ENCODE data around the gene SOX11. TPM values are rescaled to one million over a fixed set of nuclear protein-coding genes. Genes with fewer than 3 reads are reported as not detected.

SOX11 gene
- total RNA-seq, 1 experiment from 2014 or later: not detected

DNA sequence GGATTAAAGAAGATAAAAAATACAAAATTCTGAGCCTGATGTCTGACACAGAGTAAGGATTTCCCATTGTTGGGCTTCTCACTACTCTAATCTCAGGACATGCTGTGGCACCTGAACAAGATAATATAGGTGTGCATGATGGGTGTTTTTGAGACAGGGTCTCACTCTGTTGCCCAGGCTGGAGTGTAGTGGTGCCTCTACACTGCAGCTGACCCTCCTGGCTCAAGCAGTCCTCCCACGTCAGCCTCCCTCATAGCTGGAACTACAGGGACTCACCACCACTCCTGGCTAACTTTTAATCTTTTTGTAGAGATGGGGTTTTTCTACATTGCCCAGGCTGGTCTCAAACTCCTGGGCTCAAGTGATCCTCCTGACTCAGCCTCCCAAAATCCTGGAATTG lies 32.9 kb downstream of the SOX11 start:
- H3K9me3 ChIP-seq (ENCODE audit: low read length): 0 out of 2 replicates have a peak, but pooled peaks cover 4% of the 10 kb centered on the region
- H3F3A ChIP-seq (ENCODE audit: low read length, unreplicated experiment): no peaks in the 10 kb centered on the region
- CTCF ChIA-PET: no interaction called here
- H3K9me2 ChIP-seq (replicated peaks; ENCODE audit: low read length): no peaks in the 10 kb centered on the region
- no peak for ATAC-seq
- no peak overlapping the region for H2AFZ ChIP-seq (ENCODE audit: low read length)
- no peaks in the 10 kb centered on the region for H3K79me2 ChIP-seq (ENCODE audit: low read length)
- BruUV-seq (replicated peaks): no TSS peak
- no peaks in the 10 kb centered on the region for H3K27me3 ChIP-seq (ENCODE audit: low read length)
- H3K4me3 ChIP-seq (ENCODE audit: low read length): no peak overlapping the region
- intact Hi-C loops (cut with micrococcal nuclease): no loop called here
- no peaks in the 10 kb centered on the region for H3K4me1 ChIP-seq (ENCODE audit: insufficient read depth, low read length)
- H4K20me1 ChIP-seq (ENCODE audit: low read length): no peaks in the 10 kb centered on the region
- no peak for DNase-seq
- H3K9ac ChIP-seq (ENCODE audit: low read length): no peak overlapping the region
- H3K36me3 ChIP-seq (ENCODE audit: low read depth, low read length): no peaks in the 10 kb centered on the region
- POLR2A ChIA-PET (ENCODE audit: unreplicated experiment): no interaction called here
- H3K4me2 ChIP-seq (ENCODE audit: low read length): no peak overlapping the region
- TF ChIP-seq EZH2 (IDR thresholded peaks at IDR 0.05; ENCODE audit: low read length, unreplicated experiment) (no peak), EZH2phosphoT487 (IDR thresholded peaks at IDR 0.05; ENCODE audit: borderline replicate concordance, low read length) (no peak), CTCF (conservative IDR thresholded peaks at IDR 0.05; ENCODE audit: low read depth, low read length) (no peak)
- no peak overlapping the region for H3K27ac ChIP-seq (ENCODE audit: low read length)

DNA sequence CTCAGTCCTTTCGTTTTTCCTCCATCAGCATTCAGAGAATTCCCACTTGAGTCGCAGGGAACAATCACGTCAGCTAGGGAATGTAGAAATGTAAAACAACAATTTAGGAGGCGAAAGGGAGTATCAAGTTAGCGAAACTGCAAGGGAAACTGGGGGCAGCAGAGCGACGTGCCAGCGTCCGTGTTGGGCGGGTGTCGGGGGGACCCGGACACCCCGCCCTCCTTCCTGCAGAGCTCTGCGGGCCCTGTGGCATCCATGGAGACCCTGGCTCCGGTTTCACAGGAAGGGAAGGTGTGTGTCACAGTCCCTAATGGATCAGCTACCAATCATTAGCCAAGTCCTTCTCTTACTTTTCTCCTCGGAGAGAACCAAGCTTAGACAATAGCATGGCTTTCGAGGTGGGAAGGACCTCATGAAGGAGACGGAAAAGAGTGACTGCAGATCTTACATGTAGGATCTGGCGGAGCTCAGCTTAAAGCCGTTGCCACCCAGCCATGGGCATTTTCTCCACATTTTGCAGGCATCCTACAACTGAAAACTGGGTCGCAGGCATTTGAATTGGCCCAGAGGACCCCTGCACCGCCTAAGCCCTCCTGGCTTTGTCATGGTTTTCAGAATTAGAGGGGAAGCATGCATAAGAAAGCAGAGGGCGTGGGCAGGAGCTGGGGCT lies 33.7 kb downstream of the SOX11 start:
- BruUV-seq (replicated peaks): no TSS peak
- H3K9ac ChIP-seq (ENCODE audit: low read length): no peak overlapping the region

More for the DNA sequence above, 33.7 kb downstream of the SOX11 start:
- TF ChIP-seq EZH2 (IDR thresholded peaks at IDR 0.05; ENCODE audit: low read length, unreplicated experiment): no peak
- no peak for TF ChIP-seq CTCF (conservative IDR thresholded peaks at IDR 0.05; ENCODE audit: low read depth, low read length)
- TF ChIP-seq EZH2phosphoT487 (IDR thresholded peaks at IDR 0.05; ENCODE audit: borderline replicate concordance, low read length): no peak
- ChIA-PET POLR2A (ENCODE audit: unreplicated experiment) (no interaction called here), CTCF (no interaction called here)
- Histone ChIP-seq H3K4me1 (ENCODE audit: insufficient read depth, low read length) (no peaks in the 10 kb centered on the region), H3K36me3 (ENCODE audit: low read depth, low read length) (no peaks in the 10 kb centered on the region), H2AFZ (ENCODE audit: low read length) (no peak overlapping the region), H3K4me2 (ENCODE audit: low read length) (no peak overlapping the region), H3K9me2 (replicated peaks; ENCODE audit: low read length) (no peaks in the 10 kb centered on the region), H4K20me1 (ENCODE audit: low read length) (no peaks in the 10 kb centered on the region), H3K79me2 (ENCODE audit: low read length) (no peaks in the 10 kb centered on the region), H3K9me3 (ENCODE audit: low read length) (0 out of 2 replicates have a peak, but pooled peaks cover 4% of the 10 kb centered on the region), H3K27ac (ENCODE audit: low read length) (no peak overlapping the region), H3F3A (ENCODE audit: low read length, unreplicated experiment) (no peaks in the 10 kb centered on the region), H3K4me3 (ENCODE audit: low read length) (no peak overlapping the region), H3K27me3 (ENCODE audit: low read length) (no peaks in the 10 kb centered on the region)
- intact Hi-C loops (cut with micrococcal nuclease): no loop called here
- no peak for ATAC-seq
- DNase-seq: no peak
